NCI-H1930 (cell line): ENCODE data around the gene AMOTL1.
A peak's percentile ranks its signal among the peaks of the same experiment; 100 is the strongest.

ENCODE experiments used
- DNase-seq, 2 experiments: peaks; one replicate each; lab custom pipeline; 2025; lab: John Stamatoyannopoulos, UW

Gene AMOTL1, protein sequence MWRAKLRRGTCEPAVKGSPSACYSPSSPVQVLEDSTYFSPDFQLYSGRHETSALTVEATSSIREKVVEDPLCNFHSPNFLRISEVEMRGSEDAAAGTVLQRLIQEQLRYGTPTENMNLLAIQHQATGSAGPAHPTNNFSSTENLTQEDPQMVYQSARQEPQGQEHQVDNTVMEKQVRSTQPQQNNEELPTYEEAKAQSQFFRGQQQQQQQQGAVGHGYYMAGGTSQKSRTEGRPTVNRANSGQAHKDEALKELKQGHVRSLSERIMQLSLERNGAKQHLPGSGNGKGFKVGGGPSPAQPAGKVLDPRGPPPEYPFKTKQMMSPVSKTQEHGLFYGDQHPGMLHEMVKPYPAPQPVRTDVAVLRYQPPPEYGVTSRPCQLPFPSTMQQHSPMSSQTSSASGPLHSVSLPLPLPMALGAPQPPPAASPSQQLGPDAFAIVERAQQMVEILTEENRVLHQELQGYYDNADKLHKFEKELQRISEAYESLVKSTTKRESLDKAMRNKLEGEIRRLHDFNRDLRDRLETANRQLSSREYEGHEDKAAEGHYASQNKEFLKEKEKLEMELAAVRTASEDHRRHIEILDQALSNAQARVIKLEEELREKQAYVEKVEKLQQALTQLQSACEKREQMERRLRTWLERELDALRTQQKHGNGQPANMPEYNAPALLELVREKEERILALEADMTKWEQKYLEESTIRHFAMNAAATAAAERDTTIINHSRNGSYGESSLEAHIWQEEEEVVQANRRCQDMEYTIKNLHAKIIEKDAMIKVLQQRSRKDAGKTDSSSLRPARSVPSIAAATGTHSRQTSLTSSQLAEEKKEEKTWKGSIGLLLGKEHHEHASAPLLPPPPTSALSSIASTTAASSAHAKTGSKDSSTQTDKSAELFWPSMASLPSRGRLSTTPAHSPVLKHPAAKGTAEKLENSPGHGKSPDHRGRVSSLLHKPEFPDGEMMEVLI

DNA sequence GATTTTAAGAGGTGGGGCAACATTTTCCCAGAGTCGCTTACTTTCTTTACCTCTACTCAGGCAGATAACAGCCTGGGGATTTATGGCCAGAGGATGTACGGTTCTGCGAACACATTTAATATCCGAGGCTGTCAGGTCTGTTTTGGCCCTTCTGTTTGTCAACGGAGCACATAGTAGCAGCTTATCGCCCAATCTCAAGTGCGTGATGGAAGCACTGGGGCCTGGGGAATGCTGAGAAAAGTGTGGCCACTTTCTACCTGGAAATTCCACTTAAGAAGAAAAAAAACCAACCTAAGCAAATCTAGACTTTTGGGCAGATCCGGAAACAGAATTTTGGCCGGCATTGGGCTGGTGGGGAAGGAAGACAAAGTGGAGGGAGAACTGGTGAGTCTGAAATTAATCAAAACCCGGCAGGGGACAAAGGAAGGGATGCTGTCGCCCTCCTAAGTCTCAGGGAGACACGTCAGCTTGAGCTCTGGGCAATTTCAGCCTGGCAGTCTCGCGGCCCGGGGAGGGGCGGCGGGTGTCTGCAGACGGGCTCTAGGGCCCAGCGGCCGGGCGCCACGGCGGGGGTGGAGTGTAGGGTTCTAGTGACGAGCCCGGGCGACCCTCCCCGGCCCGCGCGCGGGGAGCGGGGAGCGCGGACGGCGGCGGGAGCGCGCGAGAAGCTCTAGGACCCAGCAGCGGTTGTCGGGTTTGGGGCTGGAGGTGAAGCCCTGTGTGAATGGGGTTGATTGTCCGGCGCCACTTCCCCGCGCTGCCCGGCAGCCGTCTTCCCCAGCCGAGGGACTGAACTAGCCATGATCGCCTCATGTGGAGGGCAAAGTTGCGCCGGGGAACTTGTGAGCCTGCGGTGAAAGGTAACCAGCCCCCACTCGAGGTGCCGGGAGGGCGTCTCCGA is at the start of gene AMOTL1:
TSS of gene AMOTL1 (plus strand) at position 656 of the 901 bp plus-strand sequence. CDS start at position 812, 156 bp downstream.
- peak; percentile 68 to 72 for DNase-seq

DNA sequence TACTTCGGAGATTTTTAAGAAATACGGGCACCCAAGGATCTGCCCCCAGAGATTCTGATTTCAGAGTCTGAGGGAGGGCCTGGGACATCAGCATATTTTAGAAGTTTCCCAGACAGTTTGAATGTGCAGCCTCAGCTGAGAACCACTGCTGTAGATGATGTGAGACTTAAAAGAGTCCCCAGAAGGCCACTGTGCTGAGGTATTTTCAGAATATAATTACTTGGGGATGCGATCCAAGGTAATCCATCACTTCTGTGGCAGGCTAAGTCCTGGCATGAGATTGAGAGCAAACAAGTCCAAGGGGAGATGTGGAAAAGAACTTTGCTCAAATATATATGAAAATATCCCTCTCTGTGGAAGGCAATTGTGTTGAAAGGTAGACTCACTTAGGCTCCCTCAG is 48.3 kb upstream of the AMOTL1 start:
- no peak for DNase-seq

DNA sequence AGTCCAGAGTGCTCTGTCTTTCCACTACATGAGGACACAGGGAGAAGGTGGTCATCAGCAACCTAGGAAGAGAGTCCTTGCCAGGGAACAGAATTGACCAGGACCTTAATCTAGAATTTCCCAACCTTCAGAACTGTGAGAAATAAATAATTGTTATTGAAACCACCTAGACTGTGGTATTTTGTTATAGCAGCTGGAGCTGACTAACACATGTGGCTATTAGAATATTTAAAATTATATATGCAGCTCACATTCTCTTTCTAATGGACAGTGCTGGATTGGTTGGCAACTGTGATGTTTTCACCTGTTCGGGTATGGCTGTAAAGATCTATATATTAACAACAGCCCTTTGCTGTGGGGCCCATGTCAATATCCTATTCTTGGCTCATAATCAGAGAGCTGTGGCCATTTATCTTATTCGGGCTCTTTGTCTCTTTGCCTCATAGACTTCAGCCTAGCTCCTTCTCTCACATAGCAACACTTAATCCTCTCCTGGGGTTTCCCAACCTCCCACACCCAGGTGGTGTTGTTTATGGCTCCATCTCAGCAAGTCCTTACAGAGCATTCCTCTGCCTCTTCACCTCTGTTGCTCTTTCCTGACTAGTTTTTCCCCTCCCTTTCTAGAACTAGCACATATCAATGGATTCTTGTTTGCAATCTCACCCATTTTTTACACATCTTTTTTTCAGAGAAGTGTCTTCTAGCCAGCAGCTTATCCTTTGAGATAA is 46.4 kb upstream of the AMOTL1 start:
- no peak for DNase-seq

DNA sequence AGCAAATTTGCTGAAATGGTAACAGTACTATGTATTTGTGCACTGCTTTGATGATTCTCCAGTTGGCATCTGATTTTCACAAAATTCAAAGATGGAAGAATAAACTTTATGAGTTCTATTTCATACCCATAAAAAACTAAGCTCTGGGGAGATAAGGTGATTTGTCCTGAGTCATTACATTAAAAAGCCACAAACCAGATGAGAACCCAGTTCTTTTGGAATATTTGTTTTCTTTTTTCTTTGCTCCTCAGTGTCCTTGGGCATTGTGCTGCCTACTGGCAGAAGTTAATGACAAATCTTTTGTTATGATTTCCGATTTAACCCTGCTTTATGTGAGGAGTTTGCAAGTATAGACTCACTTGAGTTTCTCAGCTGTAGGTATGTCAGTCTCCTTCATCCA is 45.4 kb upstream of the AMOTL1 start:
- DNase-seq, result no peak

DNA sequence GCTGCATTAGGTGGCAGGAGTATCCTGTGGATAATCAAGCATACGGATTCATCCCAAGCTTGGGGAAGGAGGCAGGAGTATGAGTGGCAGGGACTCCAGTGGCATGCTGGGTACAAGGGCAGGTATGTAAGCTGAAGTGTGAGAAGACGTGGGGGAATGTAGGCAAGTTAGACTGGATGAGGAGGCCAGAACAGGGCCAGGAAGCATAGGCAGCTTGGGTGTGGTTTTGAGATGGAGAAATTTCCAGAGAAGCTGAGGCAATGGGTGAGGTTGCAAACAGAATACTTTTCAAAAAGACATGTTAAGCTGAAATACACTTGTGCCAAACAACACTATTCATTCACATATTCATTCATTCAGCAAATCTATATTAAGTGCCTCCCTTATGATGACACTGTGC is 43.1 kb upstream of the AMOTL1 start:
- DNase-seq, result no peak

DNA sequence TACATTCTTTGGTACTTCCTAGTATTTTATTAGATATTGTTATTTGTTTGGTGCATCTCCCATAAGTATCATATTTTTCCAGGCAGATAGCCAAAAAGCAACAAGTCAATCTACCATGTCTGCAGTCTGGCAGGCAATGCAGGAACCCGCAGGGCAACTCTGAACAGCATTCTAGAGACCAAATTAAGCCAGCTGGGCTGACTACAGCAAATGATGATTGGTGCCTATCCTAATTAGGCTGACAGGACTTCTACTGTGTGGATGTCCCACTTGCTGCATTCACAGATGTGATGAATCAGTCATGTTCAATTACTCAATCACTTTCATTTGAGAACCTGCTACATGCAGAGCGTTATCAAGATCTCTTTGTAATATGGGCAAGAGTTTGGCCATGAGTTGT is 40.3 kb upstream of the AMOTL1 start:
- DNase-seq, result no peak

DNA sequence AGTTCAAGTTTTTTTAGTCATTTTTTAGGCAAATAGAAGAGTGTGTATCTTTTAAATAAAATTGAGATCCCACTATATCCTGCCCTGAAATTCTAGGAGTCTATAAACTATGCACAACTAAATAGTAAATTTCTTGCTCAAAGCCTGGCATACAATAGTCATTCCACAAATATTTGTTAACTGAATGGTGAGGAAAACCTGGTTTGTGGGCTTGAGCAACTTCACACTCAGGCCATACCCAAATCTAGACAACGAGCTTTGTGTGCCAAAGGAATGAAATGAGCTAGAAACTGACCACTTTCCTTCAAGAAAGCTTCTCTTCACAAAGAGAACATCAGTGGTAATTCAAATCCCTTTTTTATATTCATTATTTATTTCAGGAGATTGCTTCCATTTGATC is 39.6 kb upstream of the AMOTL1 start:
- no peak for DNase-seq

DNA sequence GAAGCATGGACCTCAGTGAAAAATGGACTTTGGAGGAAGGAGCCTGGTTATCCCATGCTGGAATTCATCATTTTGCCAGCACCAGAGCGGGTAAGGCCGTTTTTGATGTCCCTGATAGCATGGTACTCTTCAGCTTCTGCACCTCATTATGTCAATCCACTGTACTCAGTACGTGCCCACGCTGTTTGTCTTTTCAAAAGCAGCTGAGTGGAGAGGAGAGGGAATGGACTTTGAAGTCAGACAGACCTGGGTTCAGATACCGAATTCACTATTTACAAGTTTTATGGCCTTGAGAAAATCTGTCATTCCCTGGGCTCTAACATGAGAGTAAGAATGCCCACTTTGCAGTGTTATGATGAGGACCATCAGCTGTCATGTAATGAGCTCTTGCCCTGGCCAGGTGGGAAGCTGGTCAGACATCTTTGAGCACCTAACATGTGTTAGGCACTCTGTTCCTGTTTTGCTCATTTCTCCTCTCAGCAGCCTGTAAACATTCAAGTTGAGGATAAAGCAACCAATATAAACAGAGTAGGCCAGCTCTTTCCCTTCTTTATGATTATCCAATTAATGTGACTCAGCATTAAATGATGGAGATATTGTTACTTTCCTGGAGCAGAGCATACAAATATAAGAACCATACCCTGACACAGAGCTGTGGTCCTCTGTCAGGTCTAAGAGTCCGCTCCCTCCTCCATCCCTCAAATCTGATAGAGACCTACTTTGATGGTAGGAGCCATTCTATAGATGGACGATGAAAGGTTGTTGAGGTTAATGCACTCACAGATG is 39.0 kb upstream of the AMOTL1 start:
- DNase-seq, result no peak

DNA sequence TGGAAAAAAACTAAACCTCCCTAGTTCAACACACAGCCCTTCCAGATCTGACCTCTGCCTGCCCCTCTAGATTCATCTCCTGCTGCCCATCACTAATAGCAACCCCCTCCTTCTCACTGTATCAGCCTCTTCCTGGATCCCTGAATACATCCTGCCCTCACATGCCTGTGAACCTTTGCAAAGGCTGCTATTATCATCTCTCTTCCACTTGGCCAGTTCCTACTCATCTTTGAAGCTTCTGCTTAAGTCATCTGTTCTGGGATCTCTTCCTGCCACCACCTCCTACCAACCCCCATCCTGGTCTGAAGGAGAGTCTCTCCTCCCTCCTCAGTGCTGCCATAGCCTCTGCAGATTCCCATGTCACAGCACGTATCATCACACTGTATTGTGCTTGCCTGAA is 38.0 kb upstream of the AMOTL1 start:
- DNase-seq, result no peak

DNA sequence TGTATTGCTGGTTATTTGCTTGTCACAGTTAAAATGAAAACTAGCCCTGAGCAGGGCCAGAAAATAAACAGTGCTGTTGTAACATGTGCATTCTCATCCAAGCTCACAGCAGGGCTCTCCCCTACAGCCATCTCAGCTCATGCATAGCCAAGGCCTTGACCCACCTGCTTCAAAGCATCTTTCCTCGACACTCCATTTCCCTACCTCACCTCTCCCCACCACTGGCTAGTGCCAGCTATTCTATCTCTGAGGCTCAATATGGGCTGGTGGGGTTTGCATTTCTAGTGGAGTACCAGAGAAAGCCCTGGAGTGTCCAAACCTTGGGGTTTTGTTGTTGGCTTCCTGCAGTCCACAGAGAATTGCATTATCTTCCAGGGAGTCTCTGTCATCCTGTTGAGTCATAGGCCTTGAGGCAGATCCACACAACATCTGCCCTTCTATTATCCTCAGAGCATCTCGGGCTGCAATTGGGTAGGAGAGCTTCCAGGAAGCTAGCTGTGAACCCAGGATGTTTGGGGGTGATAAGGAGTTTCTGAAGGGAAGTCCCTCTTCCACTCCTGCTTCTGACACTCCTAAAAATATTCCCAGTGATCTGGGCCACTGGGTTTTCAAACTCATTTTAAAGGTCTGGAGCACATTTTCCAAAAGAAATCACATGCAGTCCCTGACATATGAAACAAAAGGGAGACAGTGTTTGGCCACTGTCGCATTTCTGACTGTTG is 36.1 kb upstream of the AMOTL1 start:
- DNase-seq, result no peak

DNA sequence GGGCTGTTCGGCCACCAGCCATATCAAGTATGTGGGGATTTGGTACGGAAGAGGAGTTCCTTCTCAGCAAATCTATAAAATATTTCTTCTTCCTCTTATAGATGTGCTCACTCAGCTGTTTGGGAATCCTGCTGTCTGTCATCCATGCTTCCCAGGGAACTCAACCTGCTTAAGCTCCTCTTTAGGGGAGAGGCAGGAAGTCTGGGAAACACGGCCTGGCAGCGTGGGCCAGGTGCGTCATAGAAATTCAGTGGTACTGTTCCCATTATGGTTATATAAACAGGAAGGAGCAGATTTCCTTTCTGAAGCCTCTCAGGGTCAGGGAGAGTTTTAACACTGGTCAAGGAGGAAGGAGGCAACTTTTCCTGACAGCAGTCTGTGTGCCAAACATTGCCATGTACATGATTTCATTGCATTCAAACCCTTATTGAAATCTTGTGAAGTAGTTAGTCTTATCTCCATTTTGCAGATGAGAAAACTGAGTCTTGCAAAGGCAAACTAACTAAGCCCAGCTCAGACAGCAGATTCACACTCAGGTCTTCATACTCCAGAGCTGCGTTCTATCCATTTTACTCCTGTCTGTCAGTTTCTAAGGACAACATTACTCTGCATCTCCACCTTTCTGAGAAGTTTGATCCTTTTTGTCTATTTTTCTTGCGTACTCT is 35.4 kb upstream of the AMOTL1 start:
- DNase-seq, result no peak

DNA sequence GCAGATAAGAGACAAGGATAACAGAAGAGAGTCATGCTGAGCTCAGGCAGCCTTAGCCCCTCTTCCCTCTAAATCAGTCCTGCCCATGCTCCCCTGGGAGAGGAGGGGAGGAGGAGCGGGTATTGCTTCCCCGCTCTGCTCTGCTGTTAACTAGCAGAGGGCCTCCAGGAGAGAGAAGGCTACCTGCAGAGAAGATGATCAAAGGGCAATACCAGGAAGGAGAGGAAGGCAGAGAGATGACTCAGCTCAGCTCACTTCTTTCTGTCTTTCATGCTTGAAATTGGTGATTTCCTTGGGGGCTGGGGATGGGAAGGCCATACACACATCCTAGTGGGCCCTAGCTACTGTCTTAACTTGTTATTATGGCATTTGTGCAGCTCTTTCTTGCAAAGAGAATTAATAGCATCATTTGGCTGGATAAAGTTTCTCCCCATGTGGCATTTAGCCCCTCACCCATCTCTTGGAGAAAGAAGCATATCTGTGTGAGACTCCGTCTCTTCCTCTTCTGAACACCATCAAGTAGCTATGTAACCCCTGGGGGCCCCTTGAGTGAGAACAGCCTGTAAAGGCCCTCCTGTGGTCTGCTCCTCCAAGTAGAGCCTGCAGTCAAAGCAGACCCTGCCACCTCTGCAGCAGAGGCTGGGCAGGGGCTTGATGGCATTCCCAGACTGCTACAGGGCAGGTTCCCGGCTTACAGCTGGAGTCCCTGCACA is 33.4 kb upstream of the AMOTL1 start:
- no peak for DNase-seq

DNA sequence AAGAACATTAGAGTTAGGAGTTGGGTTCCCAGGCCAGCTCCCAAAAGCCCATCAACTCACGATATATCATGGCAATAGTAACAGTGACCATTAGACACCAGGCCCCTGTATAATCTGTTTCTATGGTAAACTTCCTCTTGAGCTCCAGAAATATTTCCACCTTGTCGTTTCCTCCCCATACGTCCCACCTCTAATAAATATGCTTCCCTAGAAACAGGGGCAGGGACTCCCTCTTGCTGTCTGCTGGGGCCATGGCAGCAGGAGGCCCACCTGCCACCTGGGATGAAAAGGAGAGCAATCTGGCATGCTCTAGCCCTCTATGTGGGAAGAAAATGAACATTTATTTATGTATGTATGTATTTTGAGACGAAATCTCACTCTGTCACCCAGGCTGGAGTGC is 32.2 kb upstream of the AMOTL1 start:
- no peak for DNase-seq

DNA sequence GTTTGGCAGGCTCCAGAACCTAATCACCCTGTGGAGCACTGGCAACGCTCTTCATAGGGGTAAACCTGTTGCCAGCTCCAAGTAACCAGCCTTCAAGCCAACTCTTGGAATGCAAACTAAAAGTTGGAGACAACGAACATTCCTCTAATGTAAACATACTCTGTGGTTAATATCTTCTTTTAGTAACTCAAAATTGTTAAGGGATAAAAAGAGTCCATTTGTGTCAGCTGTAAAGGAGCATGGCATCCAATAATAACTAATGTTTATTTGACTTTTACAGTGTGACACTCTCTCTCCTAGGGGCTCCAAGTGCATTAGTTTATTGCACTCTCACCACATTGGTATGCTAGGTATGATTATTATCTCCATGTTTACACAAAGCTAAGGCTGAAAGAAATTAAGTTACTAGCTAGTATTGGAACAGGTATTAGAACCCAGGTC is 31.0 kb upstream of the AMOTL1 start:
- DNase-seq, result no peak

DNA sequence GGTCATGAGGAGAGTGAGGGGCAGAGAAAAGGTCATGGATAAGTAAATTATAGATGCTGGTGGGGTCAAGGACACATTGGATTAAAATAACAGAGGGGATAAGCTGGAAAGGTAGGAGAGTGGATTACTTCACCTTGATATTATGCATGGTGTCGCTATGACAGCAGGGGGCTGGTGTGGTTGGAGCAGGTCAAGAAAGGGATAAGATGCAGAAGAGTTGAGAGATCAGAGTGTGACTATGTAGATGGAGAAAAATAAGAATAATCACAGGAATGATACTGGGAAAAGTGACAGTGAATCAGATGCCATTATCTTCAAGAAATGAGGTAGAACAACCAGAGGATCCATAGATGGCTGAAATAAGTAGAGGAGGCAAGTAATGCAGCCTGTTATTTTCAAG is 29.4 kb upstream of the AMOTL1 start:
- no peak for DNase-seq

DNA sequence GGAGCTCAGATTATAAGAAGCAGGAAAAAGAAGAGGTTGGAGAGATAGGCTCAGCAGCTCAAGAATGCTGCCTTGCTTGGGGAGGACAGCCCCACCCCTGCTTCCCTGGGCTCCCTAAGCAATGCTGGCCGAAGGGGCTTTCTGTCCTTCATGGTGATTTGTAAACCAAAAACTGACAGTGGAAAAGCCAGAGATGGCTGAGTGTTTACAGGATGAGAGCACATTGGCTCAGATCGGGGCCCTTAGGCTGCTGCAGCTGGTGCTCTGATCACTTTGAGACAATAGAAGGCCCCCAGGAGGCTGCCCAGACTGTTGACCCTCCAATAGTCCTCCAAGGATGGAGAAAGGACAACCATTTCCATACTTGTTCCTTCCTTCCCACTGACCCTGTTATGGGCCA is 28.8 kb upstream of the AMOTL1 start:
- no peak for DNase-seq

DNA sequence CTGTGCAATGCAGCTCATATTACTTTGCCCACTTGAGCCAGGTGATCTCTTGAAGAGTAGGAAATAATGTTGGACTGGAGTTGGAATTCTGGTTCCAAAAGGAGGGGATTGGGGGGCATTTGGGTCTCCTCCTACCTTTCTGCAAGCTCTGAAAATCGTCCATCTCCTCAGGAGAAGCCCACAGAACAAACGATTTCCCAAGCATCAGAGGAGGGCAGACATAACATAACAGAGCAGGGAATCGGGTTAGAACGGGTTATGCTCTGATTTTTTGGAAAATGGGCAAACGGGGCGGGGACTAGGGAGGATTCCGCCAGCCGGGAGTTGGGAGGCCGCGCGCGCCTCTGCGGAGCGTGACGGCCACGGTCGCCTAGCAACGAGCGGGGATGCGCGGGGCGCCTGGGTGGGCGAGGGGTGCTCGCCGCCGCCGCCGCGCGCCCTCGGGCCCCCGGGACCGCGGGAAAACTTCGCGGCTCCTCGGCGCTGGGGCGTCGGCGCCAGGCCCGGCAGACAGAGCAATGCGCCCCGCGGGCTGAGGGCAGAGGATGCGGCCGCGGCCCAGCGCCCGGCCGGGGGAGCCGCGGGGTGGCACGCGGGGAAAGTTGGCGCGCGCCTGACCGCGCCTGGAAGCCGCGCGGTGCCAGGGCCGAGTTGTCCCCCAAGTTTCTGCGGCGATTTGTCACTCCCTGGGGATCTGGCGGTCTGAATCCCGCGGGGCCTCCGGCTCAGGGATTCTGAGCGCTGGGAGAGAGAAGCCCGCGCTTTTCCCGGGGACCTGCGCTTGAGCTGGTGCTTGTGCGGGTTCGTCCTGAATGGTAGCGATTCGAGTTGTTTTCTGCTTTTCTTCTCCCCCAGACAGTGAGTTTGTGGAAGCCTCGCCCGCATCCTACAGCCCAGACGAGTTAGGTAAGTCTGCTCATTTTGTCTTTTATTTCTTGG is 27.8 kb upstream of the AMOTL1 start:
- DNase-seq, result peak in 1 of 2 experiments; percentile 13
